CD14-positive monocyte (primary cell): ENCODE measurements around the gene TRAPPC12. TPM values are rescaled to one million over a fixed set of nuclear protein-coding genes. Genes with fewer than 3 reads are reported as not detected.

Experiments
- DNase-seq, 3 donors: peaks; one replicate each; pipeline ENCODE4 v3.0.0-alpha.2; 2011 to 2022
- H2AFZ ChIP-seq: 2 replicates; pipeline ENCODE4 v1.6.0; 2012; ENCODE audit warnings: mild to moderate bottlenecking, low read depth, low read length, inconsistent platforms; ENCODE audit not compliant: insufficient read depth, poor library complexity, severe bottlenecking
- H3K27ac ChIP-seq, 2 donors: 1 replicate in 1 of 2; 2 replicates in 1 of 2; pipeline ENCODE4 v1.5.1; 2012 to 2013; ENCODE audit warnings: low read length in 2 of 2, control low read depth in 1 of 2, inconsistent platforms in 1 of 2, low read depth in 1 of 2, mild to moderate bottlenecking in 1 of 2
- H3K27me3 ChIP-seq, 2 donors: one replicate each; pipeline versions ENCODE4 v1.6.0 to v1.6.1; 2011 to 2013; ENCODE audit warnings: low read length in 2 of 2; ENCODE audit not compliant: control insufficient read depth in 2 of 2, insufficient read depth in 2 of 2
- H3K36me3 ChIP-seq, 2 donors: replicated peaks in 1 of 2; 1 replicate in 1 of 2; 2 replicates in 1 of 2; pipeline versions ENCODE4 v1.5.1 to v1.6.1; 2012 to 2013; ENCODE audit warnings: low read length in 2 of 2, control low read depth in 1 of 2, inconsistent platforms in 1 of 2, mild to moderate bottlenecking in 1 of 2; ENCODE audit not compliant: insufficient read depth in 2 of 2, control insufficient read depth in 1 of 2
- H3K4me1 ChIP-seq, 2 donors: 1 replicate in 1 of 2; 2 replicates in 1 of 2; pipeline versions ENCODE4 v1.5.1 to v1.6.1; 2012 to 2013; ENCODE audit warnings: low read length in 2 of 2, control low read depth in 1 of 2, inconsistent platforms in 1 of 2, mild to moderate bottlenecking in 1 of 2, moderate library complexity in 1 of 2; ENCODE audit not compliant: insufficient read depth in 2 of 2, control insufficient read depth in 1 of 2
- H3K4me2 ChIP-seq: replicated peaks from 2 replicates; pipeline ENCODE3; 2012; ENCODE audit warnings: low read length, moderate library complexity, mild to moderate bottlenecking; ENCODE audit not compliant: poor library complexity, severe bottlenecking; ENCODE audit errors: extremely low read depth
- H3K4me3 ChIP-seq, 3 experiments: fragments of 200-600 bp in 1 of 3; sonication (generic) in 1 of 3; replicated peaks in 1 of 3; 1 replicate in 2 of 3; 2 replicates in 1 of 3; pipeline ENCODE4 v1.5.1; 2011 to 2013; ENCODE audit warnings: low read length in 3 of 3, mild to moderate bottlenecking in 3 of 3, control low read depth in 2 of 3, low read depth in 2 of 3, inconsistent platforms in 1 of 3, moderate library complexity in 1 of 3
- H3K79me2 ChIP-seq: 2 replicates; pipeline ENCODE4 v1.6.0; 2012; ENCODE audit warnings: mild to moderate bottlenecking, control low read depth, inconsistent platforms, low read length, moderate library complexity; ENCODE audit not compliant: insufficient read depth
- H3K9ac ChIP-seq: 2 replicates; pipeline ENCODE4 v1.6.0; 2017; ENCODE audit warnings: low read length, mild to moderate bottlenecking; ENCODE audit not compliant: insufficient read depth, poor library complexity, severe bottlenecking
- H3K9me3 ChIP-seq, 2 donors: replicated peaks in 1 of 2; 1 replicate in 1 of 2; 2 replicates in 1 of 2; pipeline versions ENCODE4 v1.5.1 to v1.6.1; 2012 to 2013; ENCODE audit warnings: low read length in 2 of 2, control low read depth in 1 of 2; ENCODE audit not compliant: control insufficient read depth in 1 of 2, insufficient read depth in 1 of 2
- H4K20me1 ChIP-seq: 2 replicates; pipeline ENCODE4 v1.6.0; 2012; ENCODE audit warnings: mild to moderate bottlenecking, low read length, control low read depth, moderate library complexity; ENCODE audit not compliant: insufficient read depth
- H3K27ac Mint-ChIP-seq, 7 donors: one replicate each; pipeline ENCODE4 v1.8.0; 2020; ENCODE audit warnings: mild to moderate bottlenecking in 7 of 7, mixed read lengths in 7 of 7, moderate library complexity in 6 of 7, inconsistent platforms in 2 of 7
- H3K27me3 Mint-ChIP-seq, 3 donors: one replicate each; pipeline ENCODE4 v1.8.0; 2021 to 2022; ENCODE audit warnings: low read depth in 3 of 3, mild to moderate bottlenecking in 3 of 3, mixed read lengths in 3 of 3, moderate library complexity in 3 of 3, inconsistent platforms in 1 of 3
- H3K36me3 Mint-ChIP-seq, 2 donors: one replicate each; pipeline ENCODE4 v1.8.0; 2020; ENCODE audit warnings: mixed read lengths in 2 of 2, inconsistent platforms in 1 of 2, mild to moderate bottlenecking in 1 of 2
- H3K4me1 Mint-ChIP-seq: one replicate; pipeline ENCODE4 v1.8.0; 2020; ENCODE audit warnings: mild to moderate bottlenecking, mixed read lengths
- H3K4me3 Mint-ChIP-seq, 2 donors: one replicate each; pipeline ENCODE4 v1.8.0; 2020; ENCODE audit warnings: mild to moderate bottlenecking in 2 of 2, mixed read lengths in 2 of 2, moderate library complexity in 1 of 2
- H3K9me3 Mint-ChIP-seq, 7 donors: one replicate each; pipeline ENCODE4 v1.8.0; 2020 to 2022; ENCODE audit warnings: mixed read lengths in 7 of 7, mild to moderate bottlenecking in 6 of 7, moderate library complexity in 6 of 7, inconsistent platforms in 2 of 7
- CTCF ChIP-seq: fragments of 200-600 bp; IDR thresholded peaks from one replicate; pipeline ENCODE4 v1.8.0; 2022; ENCODE audit warnings: antibody characterized with exemption, mild to moderate bottlenecking
- WGBS: methylation state at CpG from one replicate; pipeline ENCODE4 v1.1.5; 2013; ENCODE audit warnings: missing lambda C conversion rate; ENCODE audit not compliant: insufficient coverage; 5-methylcytosine and 5-hydroxymethylcytosine counted together
- intact Hi-C, 2 donors: fragments of 100-400 bp; cut with micrococcal nuclease; formaldehyde crosslinking; loops; one replicate each; pipeline versions ENCODE4 v1.15.0 to v1.15.1; 2023
- polyA plus RNA-seq, 3 donors: library from polyadenylated mRNA; depleted of rRNA in 1 of 3; unstranded in 2 of 3; stranded (reverse) in 1 of 3; fragments of 300-500 nt in 2 of 3; fragments of >200 nt in 1 of 3; fragmentation: Illumina TruSeq in 2 of 3; gene quantifications; 1 replicate in 2 of 3; 2 replicates in 1 of 3; pipeline ENCODE4 v1.2.3, GENCODE V29; 2012 to 2021

Gene TRAPPC12
- polyA plus RNA-seq, 3 donors: 26.6 to 72.1 (median 44.7) TPM

- no peaks in the 10 kb centered on the region for H3K27me3 ChIP-seq
- no peak for TF ChIP-seq CTCF
- no peak for DNase-seq
- H3K4me3 ChIP-seq: no peak overlapping the region
- H3K79me2 ChIP-seq: no peaks in the 10 kb centered on the region
- no peak overlapping the region for H3K4me2 ChIP-seq
- H4K20me1 ChIP-seq: no peaks in the 10 kb centered on the region
- Mint-ChIP-seq H3K36me3 (peaks cover 58 to 80% of the 10 kb centered on the region in 2 donors), H3K27me3 (peaks cover 0 to 2% (median 0%) of the 10 kb centered on the region in 3 donors), H3K4me3 (no peak overlapping the region), H3K9me3 (peaks cover 19 to 42% (median 35%) of the 10 kb centered on the region in 7 donors), H3K27ac (peak overlapping the region in 1 of 7 donors; percentile 55), H3K4me1 (no peaks in the 10 kb centered on the region)
- H3K36me3 ChIP-seq: peaks cover 23 to 77% of the 10 kb centered on the region in 2 donors
- no peak overlapping the region for H3K9ac ChIP-seq
- H3K27ac ChIP-seq: no peak overlapping the region
- peaks cover 22 to 40% of the 10 kb centered on the region in 2 donors for H3K9me3 ChIP-seq
- no peaks in the 10 kb centered on the region for H3K4me1 ChIP-seq
- intact Hi-C loops: no loop called here
- WGBS: 98% methylated on average over 13 of the region's 13 CpGs
- H2AFZ ChIP-seq: no peak overlapping the region
Measured at GRCh38 chr2:3349211-3349693, 30.2 kb upstream of the TRAPPC12 start.

- Mint-ChIP-seq H3K27me3 (no peaks in the 10 kb centered on the region), H3K36me3 (peaks cover 30 to 54% of the 10 kb centered on the region in 2 donors), H3K27ac (no peak overlapping the region), H3K9me3 (peaks cover 10 to 24% (median 21%) of the 10 kb centered on the region in 7 donors), H3K4me1 (peaks cover 16% of the 10 kb centered on the region), H3K4me3 (no peak overlapping the region)
- 100% methylated on average over 3 of the region's 3 CpGs for WGBS
- TF ChIP-seq CTCF: no peak
- no peak overlapping the region for H3K9ac ChIP-seq
- no peaks in the 10 kb centered on the region for H3K27me3 ChIP-seq
- H3K4me3 ChIP-seq: no peak overlapping the region
- H3K9me3 ChIP-seq: peaks cover 11 to 17% of the 10 kb centered on the region in 2 donors
- intact Hi-C loops: no loop called here
- H3K27ac ChIP-seq: no peak overlapping the region
- H3K4me2 ChIP-seq: no peak overlapping the region
- DNase-seq: no peak
- peaks cover 25% of the 10 kb centered on the region for H3K79me2 ChIP-seq
- H2AFZ ChIP-seq: no peak overlapping the region
- H3K4me1 ChIP-seq: peaks cover 15% of the 10 kb centered on the region in 2 donors
- H4K20me1 ChIP-seq: no peaks in the 10 kb centered on the region
- H3K36me3 ChIP-seq: peaks cover 18 to 43% of the 10 kb centered on the region in 2 donors
Measured at GRCh38 chr2:3354986-3355385, 24.5 kb upstream of the TRAPPC12 start.
